GM18861 (cell line): ENCODE results near the gene XPA.
A peak's percentile ranks its signal among the peaks of the same experiment; 100 is the strongest.
"Not testable (repeated sequence)": the region's sequence is repeated elsewhere in the genome, so short reads cannot be mapped to it uniquely, and the experiment has no call there.

ENCODE experiments used
- ATAC-seq: cut with Tn5 transposase; IDR thresholded peaks from one replicate; pipeline ENCODE4 v1.9.1; 2021; ENCODE audit not compliant: unreplicated experiment

XPA gene

GRCh38 chr9:97696803-97697601 lies at the start of gene XPA:
Gene XPA (minus strand): TSS chr9:97697340. CDS start chr9:97697292, 48 bp downstream.
- peak; percentile 86 for ATAC-seq

DNA sequence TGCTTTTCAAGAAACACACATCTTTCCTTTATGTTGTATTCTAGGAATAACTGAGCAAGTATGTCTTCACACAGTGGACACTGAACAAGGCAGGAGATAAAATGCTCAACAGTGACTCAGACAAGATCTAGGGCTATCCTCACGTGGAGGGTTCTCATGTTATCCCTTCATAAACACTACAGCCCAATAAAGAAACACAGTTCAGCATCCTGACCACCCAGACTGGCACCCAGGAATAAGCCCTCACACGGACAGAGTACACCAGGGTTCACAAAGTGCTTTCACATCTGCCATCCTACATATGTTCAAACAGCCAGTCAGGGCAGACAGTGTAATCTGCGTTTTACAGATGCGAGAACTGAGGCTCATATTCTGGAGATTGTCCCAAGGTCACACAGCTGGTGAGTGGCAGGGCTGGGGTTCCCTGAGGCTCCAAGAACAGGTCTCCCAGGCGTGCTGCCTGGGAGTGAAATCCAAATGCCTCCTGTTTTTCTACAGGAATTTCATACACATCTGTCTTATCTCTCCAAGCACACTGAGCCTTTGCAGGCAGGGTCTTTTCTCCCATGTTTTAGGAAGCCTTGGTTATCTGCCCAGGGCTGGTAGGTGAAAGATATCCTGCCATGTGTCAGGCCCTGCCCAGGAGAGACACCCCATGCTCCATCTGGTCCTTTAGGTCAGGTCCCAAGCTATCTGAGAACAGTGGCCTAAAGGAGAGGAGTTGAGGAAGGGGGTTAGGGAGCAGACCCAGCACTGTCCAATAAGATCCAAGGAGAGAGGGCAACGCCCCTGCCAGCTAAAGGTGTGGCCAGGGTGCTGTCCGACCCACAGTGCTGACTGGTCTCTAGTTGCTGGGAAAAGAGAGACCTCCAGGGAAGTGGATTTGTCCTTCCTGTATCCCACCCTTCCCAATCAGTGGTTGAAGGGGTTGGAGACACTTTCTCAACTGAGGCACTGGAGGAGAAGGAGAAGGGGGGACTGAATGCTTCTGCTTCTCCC lies 47.9 kb upstream of the XPA start:
- ATAC-seq = no peak

GRCh38 chr9:97744025-97744424 lies 46.9 kb upstream of the XPA start:
- not testable (repeated sequence) for ATAC-seq

DNA sequence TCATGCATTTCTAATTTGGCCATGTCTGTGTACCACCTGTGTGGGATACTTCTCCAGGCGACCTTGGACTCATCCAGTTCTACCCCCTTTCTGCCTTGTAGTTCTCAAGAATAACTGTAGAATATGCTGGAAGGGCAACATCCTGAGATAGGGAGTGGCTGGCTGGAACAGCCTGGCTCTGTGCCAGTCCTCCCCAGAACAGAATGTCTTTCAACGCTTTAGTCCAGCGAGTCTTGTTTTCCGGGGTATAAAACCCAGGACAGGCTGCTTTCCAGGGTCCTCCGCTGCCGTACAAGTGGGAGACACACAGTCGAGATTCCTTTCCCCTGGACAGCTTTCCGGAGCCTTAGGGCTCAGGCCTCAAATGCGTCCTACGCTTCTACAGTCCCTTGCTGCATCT lies 45.4 kb upstream of the XPA start:
- no peak for ATAC-seq

DNA sequence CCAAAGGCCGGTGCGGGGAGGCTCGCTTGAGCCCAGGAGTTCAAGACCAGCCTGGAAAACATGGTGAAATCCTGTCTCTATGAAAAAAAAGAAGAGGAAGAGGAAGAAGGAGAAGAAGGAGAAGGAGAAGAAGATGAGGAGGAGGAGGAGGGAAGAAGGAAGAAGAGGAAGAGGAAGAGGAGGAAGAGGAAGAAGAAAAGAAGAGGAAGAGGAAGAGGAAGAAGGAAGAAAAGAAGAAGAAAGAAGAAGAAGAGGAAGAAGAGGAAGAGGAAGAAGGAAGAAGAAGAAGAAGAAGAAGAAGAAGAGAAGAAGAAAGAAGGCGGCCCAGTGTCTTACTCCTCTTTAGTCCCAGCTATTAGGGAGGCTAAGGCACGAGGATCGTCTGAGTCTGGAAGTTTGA lies 44.8 kb upstream of the XPA start:
- no peak for ATAC-seq

GRCh38 chr9:97740848-97741821 lies 44.0 kb upstream of the XPA start:
- no peak for ATAC-seq

- ATAC-seq = no peak
Observed at GRCh38 chr9:97737429-97737828, 40.3 kb upstream of the XPA start.

DNA sequence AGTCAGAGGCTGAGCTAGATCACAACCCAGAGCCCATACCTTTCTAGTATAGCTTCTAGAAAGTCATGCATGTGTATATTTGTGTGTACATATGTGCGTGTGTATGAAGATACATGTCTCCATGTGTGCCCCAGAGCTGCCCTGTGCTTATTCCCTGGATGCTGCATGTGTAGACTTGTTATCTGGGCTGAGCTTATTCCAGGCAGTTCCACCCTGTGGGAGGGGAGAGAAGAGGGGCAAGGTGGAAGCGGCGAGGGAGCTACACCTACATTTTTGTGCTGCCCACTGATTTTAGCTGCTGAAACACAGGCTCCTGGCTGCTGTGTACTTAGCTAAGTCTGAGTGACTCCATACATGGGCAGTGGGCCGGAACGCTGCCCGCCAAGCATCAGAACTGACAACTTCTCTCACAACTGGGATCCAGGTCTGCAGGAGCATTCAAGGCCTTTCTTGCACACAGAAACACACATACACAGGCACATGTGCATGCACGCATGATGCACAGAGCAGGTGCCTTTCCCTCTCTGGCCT lies 38.0 kb upstream of the XPA start:
- no peak for ATAC-seq

DNA sequence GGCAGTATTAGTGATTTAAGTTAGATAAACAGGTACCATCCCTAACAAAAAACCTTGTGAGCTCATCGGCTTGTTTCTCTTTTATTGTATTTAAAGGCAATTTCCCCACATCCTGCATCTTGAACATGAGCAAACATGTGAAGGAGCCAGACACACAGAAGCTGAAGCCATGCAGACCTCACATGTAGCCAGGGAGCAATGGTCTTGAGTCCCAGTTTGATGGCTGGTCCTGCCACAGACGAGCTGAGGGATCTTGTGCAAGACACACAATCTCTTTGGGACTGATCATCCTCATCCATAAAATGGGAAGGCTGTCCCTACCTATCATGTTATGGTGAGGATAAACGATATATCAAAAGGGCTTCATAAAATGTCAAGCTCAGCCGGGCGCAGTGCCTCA lies 29.6 kb upstream of the XPA start:
- ATAC-seq = no peak

DNA sequence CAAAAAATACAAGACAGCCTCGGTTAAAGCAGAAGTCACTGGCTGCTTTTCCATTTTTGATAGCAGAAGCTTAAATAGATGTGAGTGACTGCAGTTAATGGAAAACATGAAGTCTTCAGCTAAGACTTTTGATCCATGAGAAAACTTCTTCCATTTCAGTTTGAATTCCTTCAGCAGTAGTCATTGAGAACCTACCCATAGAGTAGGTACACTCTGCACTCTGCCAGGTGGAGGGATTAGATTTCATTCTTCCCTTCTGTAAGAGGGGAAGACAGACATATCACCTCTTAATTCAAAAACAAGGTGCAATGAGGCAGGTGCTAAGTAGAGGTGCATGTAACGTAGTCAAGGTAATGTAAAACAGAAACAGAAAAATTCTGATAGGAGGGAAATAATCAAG lies 26.7 kb upstream of the XPA start:
- no peak for ATAC-seq

- ATAC-seq = no peak
Observed at GRCh38 chr9:97722331-97722730, 25.2 kb upstream of the XPA start.

DNA sequence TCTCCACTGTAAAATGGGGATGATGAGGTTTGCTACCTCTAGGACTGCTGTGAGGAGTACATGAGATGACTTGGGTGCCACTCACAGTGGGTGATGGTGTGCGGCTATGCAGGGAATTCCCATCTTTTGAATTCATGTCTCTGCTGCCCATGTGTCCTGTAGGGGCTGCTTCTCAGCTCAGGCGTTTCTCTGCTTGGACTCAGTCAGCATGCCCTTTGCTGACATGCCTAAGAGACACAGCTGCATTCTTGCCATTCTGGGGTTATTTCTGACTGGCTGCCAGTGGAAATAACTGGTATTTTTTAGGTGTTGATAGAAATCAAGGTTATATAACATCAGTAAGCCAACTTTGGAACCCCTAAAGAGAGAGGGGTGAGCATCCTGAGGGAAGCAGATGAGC lies 24.3 kb upstream of the XPA start:
- ATAC-seq = no peak

GRCh38 chr9:97717866-97718265 lies 20.7 kb upstream of the XPA start:
- ATAC-seq = no peak

- no peak for ATAC-seq
Observed at GRCh38 chr9:97714435-97714834, 17.3 kb upstream of the XPA start.

DNA sequence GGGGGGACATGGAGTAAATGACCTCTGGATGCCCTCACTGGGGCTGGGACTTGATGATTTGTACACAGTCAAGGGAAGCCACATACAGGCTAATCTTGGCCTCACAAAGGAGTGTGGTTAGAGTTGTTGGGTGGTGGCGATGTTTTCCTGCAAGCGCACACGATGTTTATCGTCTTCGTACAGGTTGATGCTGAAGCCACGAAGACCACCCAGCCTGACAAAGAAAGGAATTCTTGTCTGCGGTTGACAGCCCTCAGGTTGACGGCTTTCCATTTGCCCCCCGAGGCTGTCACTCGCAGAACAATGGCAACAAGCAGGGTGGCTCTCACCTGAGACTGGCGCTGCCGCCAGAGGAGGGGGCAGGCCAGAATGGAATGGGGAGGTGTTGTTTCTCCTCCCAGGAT lies 14.1 kb upstream of the XPA start:
- ATAC-seq = no peak

GRCh38 chr9:97710356-97711222 lies 13.4 kb upstream of the XPA start:
- ATAC-seq = no peak

DNA sequence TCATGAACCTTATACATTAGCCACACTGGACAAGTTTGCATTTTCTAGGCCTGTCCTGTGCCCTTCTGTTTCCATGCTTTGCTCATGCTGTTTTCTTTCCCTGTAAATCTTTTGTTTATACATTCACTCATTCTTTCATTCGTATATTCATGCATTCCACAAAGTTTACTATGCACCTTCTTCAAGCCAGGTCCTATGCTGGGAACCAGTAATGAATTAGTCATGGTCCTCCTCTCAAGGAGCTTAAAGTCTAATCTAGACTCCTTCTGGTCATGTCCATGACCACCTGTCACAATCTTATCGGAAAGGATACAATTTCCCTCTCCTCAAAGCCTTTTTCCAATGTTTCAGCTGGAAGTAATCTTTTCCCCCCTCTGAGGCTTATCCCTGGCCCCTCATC lies 9.1 kb upstream of the XPA start:
- no peak for ATAC-seq

GRCh38 chr9:97705354-97705950 lies 8.3 kb upstream of the XPA start:
- no peak for ATAC-seq

- no peak for ATAC-seq
Observed at GRCh38 chr9:97704851-97705250, 7.7 kb upstream of the XPA start.
